K562 treated with DMSO at 1 percent for 48 hours (cell line): ENCODE data around the gene ZNF99. TPM values are rescaled to one million over a fixed set of nuclear protein-coding genes. Genes with fewer than 3 reads are reported as not detected.

Source experiments
- total RNA-seq: library from RNA; unstranded; fragments of 300-600 nt; gene quantifications from 2 replicates; pipeline ENCODE4 v1.2.3, GENCODE V29; 2022; ENCODE audit warnings: low replicate concordance; ENCODE audit errors: extremely low read depth

ZNF99 gene
- total RNA-seq, result not detected in 2 replicates

DNA sequence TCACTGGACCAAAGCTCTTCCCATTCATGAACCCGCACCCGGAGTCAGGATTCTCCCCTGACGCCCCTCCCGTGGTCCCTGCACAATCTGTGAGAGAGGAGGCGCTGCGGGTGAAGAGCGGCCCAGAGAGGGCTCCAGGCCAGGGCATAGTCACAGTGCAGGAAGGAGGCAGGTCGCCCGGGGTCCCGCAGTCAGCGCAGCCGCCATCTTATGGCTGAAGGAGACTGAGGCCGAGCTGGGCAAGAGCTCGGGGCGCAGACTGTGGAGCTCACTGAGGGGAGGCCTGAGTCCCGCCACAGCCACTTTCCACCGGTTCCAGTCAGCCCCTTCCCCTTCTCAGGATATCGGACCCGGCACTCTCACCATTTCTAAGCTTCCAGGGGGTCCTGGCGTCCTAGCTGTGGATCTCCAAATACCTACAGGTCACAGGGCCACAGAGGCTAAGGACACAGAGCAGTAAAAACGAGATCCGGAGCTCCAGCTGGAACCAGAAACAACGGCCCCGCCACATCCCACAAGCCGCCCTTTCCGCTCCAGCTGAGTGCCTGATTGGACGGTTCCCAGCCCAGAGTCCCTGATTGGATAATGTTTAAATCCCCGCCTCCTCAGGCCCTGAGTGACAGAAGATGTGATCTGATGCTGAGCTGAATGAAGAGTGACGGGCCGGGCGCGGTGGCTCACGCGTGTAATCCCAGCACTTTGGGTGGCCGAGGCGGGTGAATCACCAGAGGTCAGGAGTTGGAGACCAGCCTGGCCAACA lies at the start of gene ZNF99:
ZNF99 (minus strand) TSS at position 501 of the 760 bp plus-strand sequence; CDS start at position 366, 135 bp downstream.

DNA sequence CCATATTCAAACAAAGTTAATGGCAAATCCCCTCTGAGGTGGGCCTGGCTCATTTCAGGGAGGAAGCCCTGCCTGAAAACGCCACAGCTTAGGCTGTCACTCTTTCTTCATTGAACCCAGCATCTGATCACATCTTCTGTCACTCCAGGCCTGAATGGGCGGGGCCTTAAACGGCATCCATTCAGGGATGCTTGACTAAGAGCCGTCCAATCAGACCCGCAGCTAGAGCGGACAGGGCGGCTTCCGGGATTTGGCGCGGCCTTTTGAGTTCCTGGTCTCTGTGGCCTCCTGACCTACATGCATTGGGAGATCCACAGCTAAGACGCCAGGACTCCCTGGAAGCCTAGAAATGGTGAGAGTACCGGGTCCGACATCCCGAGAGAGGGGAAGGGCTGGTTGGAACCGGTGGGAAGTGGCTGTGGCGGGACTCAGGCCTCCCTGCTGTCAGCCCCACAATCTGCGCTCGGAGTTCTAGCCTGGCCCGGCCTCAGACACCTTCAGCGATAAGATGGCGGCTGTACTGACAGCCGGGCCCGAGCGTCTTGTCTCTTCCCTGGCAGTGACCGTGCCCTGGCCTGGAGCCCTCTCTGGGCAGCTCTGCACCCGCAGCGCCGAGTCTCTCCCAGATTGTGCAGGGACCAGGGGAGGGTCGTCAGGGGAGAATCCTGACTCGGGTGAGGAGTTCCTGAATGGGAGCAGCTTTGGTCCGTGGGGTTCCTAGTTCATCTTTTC lies 48.2 kb upstream of the ZNF99 start, which contains the start of gene ZNF723:
ZNF723 (plus strand) TSS at position 261 of the 732 bp plus-strand sequence; CDS start at position 350, 89 bp downstream.

Other genes starting within 250 kb of the ZNF99 start
- gene ZNF492, start 149.8 kb downstream of the ZNF99 start, total RNA-seq, result not detected in 2 replicates
- not detected in 2 replicates for gene ZNF723, start 48.1 kb upstream of the ZNF99 start, total RNA-seq
- not detected in 2 replicates for gene ZNF728, start 219.0 kb upstream of the ZNF99 start, total RNA-seq